GM20000 (cell line): ENCODE measurements around the gene CTPS2.

Experiments used
- DNase-seq: peaks from one replicate; pipeline ENCODE4 v3.0.0; 2012; ENCODE audit warnings: low spot score
- TF ChIP-seq, protein P1 (sequence below): IDR thresholded peaks from 2 replicates; pipeline ENCODE4 v1.5.1; 2012; ENCODE audit warnings: mild to moderate bottlenecking, control low read depth; ENCODE audit errors: extremely low read depth, missing control alignments

Gene CTPS2

GRCh38 chrX:16601885-16602284, 110.6 kb downstream of the CTPS2 start:
- TF ChIP-seq, protein P1, sequence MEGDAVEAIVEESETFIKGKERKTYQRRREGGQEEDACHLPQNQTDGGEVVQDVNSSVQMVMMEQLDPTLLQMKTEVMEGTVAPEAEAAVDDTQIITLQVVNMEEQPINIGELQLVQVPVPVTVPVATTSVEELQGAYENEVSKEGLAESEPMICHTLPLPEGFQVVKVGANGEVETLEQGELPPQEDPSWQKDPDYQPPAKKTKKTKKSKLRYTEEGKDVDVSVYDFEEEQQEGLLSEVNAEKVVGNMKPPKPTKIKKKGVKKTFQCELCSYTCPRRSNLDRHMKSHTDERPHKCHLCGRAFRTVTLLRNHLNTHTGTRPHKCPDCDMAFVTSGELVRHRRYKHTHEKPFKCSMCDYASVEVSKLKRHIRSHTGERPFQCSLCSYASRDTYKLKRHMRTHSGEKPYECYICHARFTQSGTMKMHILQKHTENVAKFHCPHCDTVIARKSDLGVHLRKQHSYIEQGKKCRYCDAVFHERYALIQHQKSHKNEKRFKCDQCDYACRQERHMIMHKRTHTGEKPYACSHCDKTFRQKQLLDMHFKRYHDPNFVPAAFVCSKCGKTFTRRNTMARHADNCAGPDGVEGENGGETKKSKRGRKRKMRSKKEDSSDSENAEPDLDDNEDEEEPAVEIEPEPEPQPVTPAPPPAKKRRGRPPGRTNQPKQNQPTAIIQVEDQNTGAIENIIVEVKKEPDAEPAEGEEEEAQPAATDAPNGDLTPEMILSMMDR = no peak
- DNase-seq = no peak

GRCh38 chrX:16594490-16594889, 118.0 kb downstream of the CTPS2 start:
- DNase-seq = no peak
- TF ChIP-seq, protein P1 = no peak

- no peak for DNase-seq
These were observed 118.7 kb downstream of the CTPS2 start for GRCh38 chrX:16593801-16594200.

GRCh38 chrX:16592194-16592770, 120.2 kb downstream of the CTPS2 start:
- no peak for DNase-seq
- TF ChIP-seq, protein P1 = no peak

More at GRCh38 chrX:16593801-16594200, 118.7 kb downstream of the CTPS2 start:
- TF ChIP-seq, protein P1 = no peak

DNA sequence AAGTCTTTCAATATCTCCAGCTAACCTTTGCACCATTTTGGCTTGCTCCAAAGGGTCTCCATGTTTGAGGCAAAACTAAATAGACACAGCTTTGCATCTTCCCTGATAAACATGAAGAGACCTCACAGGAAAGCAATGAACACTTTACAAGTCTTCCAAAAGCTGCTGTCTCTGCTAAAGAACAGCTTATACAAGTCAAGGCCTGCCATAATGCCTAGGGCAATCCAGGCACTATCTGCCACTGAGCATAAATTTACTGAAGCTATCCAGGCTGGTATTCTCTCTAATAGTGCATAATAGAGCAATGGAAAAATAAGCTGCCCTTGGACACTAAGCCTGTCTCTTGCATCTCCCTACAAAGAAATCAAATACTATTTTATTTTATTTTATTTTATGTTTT, 122.6 kb downstream of the CTPS2 start:
- no peak for DNase-seq
- TF ChIP-seq, protein P1 = no peak

DNA sequence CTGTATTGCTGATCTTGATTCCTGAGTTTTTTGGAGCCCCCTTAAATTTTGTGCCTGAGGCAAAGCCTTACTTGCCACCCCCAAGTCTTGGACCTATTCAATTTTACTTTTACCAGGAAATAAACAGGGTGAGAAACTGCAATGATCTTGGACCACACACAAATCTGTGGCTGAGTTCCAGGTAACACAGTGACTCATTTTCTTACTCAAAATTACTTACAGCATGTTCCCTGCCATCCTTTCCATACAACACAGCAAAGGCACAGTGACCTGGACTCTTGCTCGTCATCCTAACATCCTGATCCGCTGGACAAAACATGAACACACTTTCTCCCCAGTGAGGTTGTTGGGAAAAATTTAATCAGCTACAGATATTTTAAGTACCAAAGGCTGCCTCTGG, 123.3 kb downstream of the CTPS2 start:
- no peak for DNase-seq
- TF ChIP-seq, protein P1 = no peak

- TF ChIP-seq, protein P1 = no peak
- no peak for DNase-seq
These were observed 124.2 kb downstream of the CTPS2 start for GRCh38 chrX:16588266-16588665.
